MCF 10A (cell line): ENCODE results near the gene MAPK9. TPM values are rescaled to one million over a fixed set of nuclear protein-coding genes. Genes with fewer than 3 reads are reported as not detected.
A peak's percentile ranks its signal among the peaks of the same experiment; 100 is the strongest.

Source experiments
- BruUV-seq: library from RNA; stranded (reverse); fragments of 400-500 nt; replicated peaks from 2 replicates; lab custom pipeline; 2021; lab: Mats Ljungman, UMichigan
- CTCF ChIA-PET: fragments of 300-600 bp; sonication (Branson Sonifier 250); formaldehyde crosslinking; extraction: SDS; loops from one replicate; lab custom pipeline; 2021; ENCODE audit warnings: antibody characterized with exemption, inconsistent platforms; lab: Yijun Ruan, JAX
- POLR2A ChIA-PET: fragments of 300-600, 350-650 bp; sonication (Branson Sonifier 250); formaldehyde crosslinking; extraction: SDS; loops from one replicate; lab custom pipeline; 2020; ENCODE audit warnings: antibody characterized with exemption, inconsistent platforms; lab: Yijun Ruan, JAX
- DNase-seq: peaks from one replicate; pipeline ENCODE4 v3.0.0-alpha.2; 2018; ENCODE audit not compliant: unreplicated experiment
- H3K27ac Mint-ChIP-seq: one replicate; pipeline ENCODE4 v1.8.0; 2022; ENCODE audit warnings: mild to moderate bottlenecking, low read depth, mixed read lengths; ENCODE audit not compliant: unreplicated experiment
- H3K27me3 Mint-ChIP-seq: one replicate; pipeline ENCODE4 v1.8.0; 2022; ENCODE audit warnings: mixed read lengths; ENCODE audit not compliant: insufficient read depth, unreplicated experiment
- H3K36me3 Mint-ChIP-seq: one replicate; pipeline ENCODE4 v1.8.0; 2022; ENCODE audit warnings: mild to moderate bottlenecking, moderate library complexity, mixed read lengths; ENCODE audit not compliant: insufficient read depth, unreplicated experiment
- H3K4me1 Mint-ChIP-seq: one replicate; pipeline ENCODE4 v1.8.0; 2022; ENCODE audit warnings: mixed read lengths; ENCODE audit not compliant: insufficient read depth, unreplicated experiment
- H3K4me3 Mint-ChIP-seq: one replicate; pipeline ENCODE4 v1.8.0; 2022; ENCODE audit warnings: mild to moderate bottlenecking, moderate library complexity, mixed read lengths; ENCODE audit not compliant: unreplicated experiment
- H3K9me3 Mint-ChIP-seq: one replicate; pipeline ENCODE4 v1.8.0; 2022; ENCODE audit warnings: mixed read lengths; ENCODE audit not compliant: unreplicated experiment
- intact Hi-C: fragments of 100-400 bp; cut with micrococcal nuclease; formaldehyde crosslinking; loops from 2 replicates; pipeline ENCODE4 v1.14.1; 2022
- total RNA-seq: library from RNA; stranded (reverse); gene quantifications from 2 replicates; pipeline ENCODE4 v1.2.3, GENCODE V29; 2022
- TF ChIP-seq, protein P1 (sequence below): fragments of 200-600 bp; IDR thresholded peaks from one replicate; pipeline ENCODE4 v1.8.0; 2022; ENCODE audit warnings: antibody characterized with exemption, mild to moderate bottlenecking; ENCODE audit not compliant: unreplicated experiment

MAPK9 gene
- total RNA-seq, 1 experiment from 2014 or later: 64.0 TPM

DNA sequence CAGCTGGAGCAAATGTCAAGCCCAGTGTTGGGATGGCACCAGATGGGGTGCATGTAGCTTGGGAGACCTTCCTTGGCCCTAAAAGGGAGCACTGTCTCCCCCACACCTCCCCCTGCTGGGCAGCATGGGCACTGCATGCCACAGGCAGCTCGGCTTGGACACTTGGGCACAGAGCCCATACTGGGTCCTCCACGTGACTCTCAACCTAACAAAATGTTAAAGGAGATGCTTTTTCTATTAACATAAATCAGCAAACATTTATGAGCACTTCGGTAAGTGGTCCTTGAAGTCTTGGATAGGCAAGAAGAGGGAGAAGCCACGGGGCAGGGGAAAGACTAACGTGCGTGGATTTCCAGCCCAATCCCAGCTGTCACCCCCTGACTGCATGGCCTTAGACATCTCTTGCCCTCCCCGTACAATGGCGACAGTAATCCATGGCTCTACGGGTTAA is 23.9 kb upstream of the MAPK9 start:
- Mint-ChIP-seq H3K27me3 (no peaks in the 10 kb centered on the region), H3K4me3 (no peak overlapping the region), H3K9me3 (no peaks in the 10 kb centered on the region), H3K27ac (no peak overlapping the region), H3K36me3 (peaks cover 6% of the 10 kb centered on the region), H3K4me1 (no peaks in the 10 kb centered on the region)
- TF ChIP-seq, protein P1, sequence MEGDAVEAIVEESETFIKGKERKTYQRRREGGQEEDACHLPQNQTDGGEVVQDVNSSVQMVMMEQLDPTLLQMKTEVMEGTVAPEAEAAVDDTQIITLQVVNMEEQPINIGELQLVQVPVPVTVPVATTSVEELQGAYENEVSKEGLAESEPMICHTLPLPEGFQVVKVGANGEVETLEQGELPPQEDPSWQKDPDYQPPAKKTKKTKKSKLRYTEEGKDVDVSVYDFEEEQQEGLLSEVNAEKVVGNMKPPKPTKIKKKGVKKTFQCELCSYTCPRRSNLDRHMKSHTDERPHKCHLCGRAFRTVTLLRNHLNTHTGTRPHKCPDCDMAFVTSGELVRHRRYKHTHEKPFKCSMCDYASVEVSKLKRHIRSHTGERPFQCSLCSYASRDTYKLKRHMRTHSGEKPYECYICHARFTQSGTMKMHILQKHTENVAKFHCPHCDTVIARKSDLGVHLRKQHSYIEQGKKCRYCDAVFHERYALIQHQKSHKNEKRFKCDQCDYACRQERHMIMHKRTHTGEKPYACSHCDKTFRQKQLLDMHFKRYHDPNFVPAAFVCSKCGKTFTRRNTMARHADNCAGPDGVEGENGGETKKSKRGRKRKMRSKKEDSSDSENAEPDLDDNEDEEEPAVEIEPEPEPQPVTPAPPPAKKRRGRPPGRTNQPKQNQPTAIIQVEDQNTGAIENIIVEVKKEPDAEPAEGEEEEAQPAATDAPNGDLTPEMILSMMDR: peak; percentile 95
- DNase-seq: peak; percentile 82
- CTCF ChIA-PET: interaction anchor here (0.6 to 4.8 kb wide), 29 partner anchors 8 to 740 kb away, joined by 3 to 96 read pairs (median 5); no protein-coding TSS in a partner anchor
- POLR2A ChIA-PET: interaction anchor here (0.6 to 1.6 kb wide), 7 partner anchors 9 to 641 kb away, joined by 3 to 5 read pairs (median 4); partner anchors contain the start of gene RASGEF1C
- intact Hi-C loops: loop anchor here (1.0 kb wide), 3 partner anchors 22 to 188 kb away; no protein-coding TSS in a partner anchor
- BruUV-seq: no TSS peak

DNA sequence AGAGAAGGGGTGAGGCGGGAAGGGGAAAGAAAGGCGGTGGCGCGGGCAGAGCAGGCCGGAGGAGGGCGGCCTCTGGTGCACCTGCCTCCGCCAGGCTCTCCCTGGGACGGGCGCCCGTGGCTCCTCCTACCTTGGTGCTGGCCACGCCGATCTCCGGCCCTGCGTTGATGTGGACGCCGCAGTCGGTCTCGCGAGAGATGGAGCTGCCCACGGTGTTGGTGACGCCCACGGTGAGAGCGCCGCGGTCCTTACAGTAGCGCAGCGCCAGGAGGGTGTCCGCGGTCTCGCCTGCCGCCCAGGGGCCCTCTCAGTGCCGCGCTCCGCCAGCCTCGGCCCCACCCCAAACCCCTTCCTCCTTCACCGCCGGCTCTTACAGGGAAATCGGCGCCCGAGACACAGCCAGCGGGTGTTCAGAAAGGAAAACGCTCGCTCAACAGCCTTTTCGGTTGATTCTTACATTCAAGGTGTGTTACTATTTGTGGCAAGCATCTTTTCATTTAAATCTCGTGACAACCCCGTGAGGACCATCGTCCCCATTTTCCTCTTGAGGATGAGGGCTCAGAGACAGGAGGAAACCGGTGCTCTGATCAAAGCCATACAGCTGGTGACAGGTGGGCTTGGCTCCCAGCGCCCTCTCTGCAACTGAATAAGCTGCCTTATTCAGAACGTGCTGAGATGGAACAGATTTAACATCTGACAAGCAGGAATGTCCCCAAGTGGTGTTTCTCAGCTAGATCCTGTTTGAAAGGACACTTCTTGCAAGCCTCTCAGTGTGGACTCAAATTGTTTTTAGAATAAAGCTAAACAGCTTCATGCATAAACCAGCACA is 22.0 kb upstream of the MAPK9 start:
- TSS peak; percentile 80 for BruUV-seq
- DNase-seq: peak; percentile 82
- Mint-ChIP-seq H3K4me3 (peak overlapping the region; percentile 69), H3K27me3 (no peaks in the 10 kb centered on the region), H3K27ac (peak overlapping the region; percentile 49), H3K36me3 (peaks cover 6% of the 10 kb centered on the region), H3K9me3 (no peaks in the 10 kb centered on the region), H3K4me1 (no peaks in the 10 kb centered on the region)
- TF ChIP-seq, protein P1: no peak
- ChIA-PET POLR2A (interaction anchor here (0.6 to 2.1 kb wide), 9 partner anchors 9 to 870 kb away, joined by 3 to 14 read pairs (median 4); partner anchors contain the start of gene MAPK9), CTCF (interaction anchor here (0.5 to 4.8 kb wide), 16 partner anchors 8 to 402 kb away, joined by 3 to 96 read pairs (median 4); no protein-coding TSS in a partner anchor)
- intact Hi-C loops: no loop called here

DNA sequence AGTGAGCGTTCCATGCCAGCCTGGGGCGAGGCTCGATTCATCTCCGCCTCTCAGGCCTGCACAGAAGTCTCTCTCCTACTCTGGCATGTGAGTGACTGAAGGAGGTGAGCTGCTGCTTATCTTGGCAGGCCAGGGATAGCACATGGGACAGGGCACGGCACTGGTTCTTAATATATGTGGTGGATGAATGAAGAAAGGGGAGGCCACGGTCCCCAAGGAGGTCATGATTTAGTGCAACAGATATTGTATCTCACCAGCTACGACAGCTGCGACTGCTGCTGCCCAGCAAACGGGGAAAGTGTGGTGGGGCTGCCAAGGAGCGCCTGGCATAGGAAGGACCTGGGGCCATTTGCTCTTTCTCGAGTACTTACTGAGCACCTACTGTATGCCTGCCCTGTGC is 19.3 kb upstream of the MAPK9 start:
- no peaks in the 10 kb centered on the region for H3K27me3 Mint-ChIP-seq
- H3K36me3 Mint-ChIP-seq: peaks cover 6% of the 10 kb centered on the region
- no peak overlapping the region for H3K4me3 Mint-ChIP-seq
- intact Hi-C loops: no loop called here
- no peak overlapping the region for H3K27ac Mint-ChIP-seq
- CTCF ChIA-PET: interaction anchor here (0.6 to 1.7 kb wide), 9 partner anchors 13 to 160 kb away, joined by 3 to 10 read pairs (median 4); no protein-coding TSS in a partner anchor
- POLR2A ChIA-PET: no interaction called here
- no peak for DNase-seq
- H3K4me1 Mint-ChIP-seq: no peaks in the 10 kb centered on the region
- TF ChIP-seq, protein P1: no peak
- H3K9me3 Mint-ChIP-seq: no peaks in the 10 kb centered on the region
- no TSS peak for BruUV-seq

DNA sequence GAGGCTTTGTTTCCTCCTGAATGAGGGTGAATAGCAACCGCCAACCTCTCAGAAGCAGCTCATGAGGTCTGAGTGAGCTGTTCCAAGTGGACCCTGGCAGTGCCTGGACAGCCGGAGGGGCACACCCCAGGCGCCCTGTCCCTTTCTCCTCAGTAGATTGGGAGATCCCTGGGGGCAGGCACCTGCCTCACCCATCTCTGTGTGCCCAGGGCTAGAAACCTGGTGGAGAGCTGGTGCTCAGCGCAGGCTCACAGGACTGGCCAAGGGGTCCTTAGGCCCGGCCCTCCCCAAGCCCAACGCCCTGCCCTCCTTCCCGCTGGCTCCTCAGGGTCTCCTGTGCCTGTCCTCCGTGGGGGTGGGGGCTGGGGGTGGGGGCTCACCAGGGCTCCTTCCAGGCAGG is 14.9 kb upstream of the MAPK9 start:
- no peak for DNase-seq
- TF ChIP-seq, protein P1: no peak
- H3K36me3 Mint-ChIP-seq: no peaks in the 10 kb centered on the region
- ChIA-PET POLR2A (interaction anchor here (0.7 kb wide), 1 partner anchor 166 kb away, joined by 4 read pairs; no protein-coding TSS in a partner anchor), CTCF (interaction anchor here (0.8 to 4.6 kb wide), 5 partner anchors 9 to 165 kb away, joined by 3 to 39 read pairs (median 21); no protein-coding TSS in a partner anchor)
- H3K4me3 Mint-ChIP-seq: no peak overlapping the region
- H3K4me1 Mint-ChIP-seq: no peaks in the 10 kb centered on the region
- no peak overlapping the region for H3K27ac Mint-ChIP-seq
- H3K27me3 Mint-ChIP-seq: no peaks in the 10 kb centered on the region
- no peaks in the 10 kb centered on the region for H3K9me3 Mint-ChIP-seq
- no TSS peak for BruUV-seq
- intact Hi-C loops: no loop called here
